DMS153 treated with DMSO at 0.1 percent for 48 hours (cell line): ENCODE data around the gene ENAH.
"Not testable (repeated sequence)": the region's sequence is repeated elsewhere in the genome, so short reads cannot be mapped to it uniquely, and the experiment has no call there.

Experiments
- DNase-seq: peaks from one replicate; lab custom pipeline; 2025; ENCODE audit not compliant: unreplicated experiment; lab: John Stamatoyannopoulos, UW

The ENAH gene

GRCh38 chr1:225652729-225653462 lies at the start of gene ENAH:
TSS of gene ENAH (minus strand) at chr1:225653123. CDS start at chr1:225652690, 433 bp downstream.
- DNase-seq, result peak; percentile 86

GRCh38 chr1:225700889-225701465 lies 48.1 kb upstream of the ENAH start:
- no peak for DNase-seq

DNA sequence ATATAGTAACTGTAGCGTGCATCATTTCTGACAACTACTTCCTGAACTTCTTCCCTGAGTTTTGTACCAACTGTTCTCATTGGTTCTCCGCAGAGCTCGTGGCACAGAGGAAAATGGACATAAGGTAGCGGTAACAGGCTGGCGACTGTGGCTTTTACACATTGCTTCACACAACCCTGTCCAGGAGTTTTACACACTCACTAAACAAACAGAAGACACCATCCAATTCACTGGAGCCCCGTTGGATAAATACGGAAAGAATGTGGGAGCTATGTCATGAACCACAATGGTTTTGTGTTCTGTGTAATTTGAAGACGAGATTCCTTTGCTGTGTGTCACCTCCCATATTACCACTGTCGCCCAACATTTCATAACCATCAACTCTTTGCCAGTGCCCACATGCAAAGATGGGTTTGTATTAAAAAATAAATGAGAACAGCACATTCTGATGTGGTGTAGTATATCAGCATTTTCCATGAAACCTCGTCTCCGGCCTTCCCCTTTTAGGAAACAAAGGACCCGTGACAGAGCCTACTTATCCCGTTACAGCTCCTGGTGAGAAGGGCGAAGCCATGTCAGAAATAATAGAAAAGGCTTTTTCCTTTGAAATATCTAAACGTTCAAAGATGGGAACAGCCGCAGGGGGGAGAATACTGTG lies 47.4 kb upstream of the ENAH start:
- DNase-seq, result no peak

DNA sequence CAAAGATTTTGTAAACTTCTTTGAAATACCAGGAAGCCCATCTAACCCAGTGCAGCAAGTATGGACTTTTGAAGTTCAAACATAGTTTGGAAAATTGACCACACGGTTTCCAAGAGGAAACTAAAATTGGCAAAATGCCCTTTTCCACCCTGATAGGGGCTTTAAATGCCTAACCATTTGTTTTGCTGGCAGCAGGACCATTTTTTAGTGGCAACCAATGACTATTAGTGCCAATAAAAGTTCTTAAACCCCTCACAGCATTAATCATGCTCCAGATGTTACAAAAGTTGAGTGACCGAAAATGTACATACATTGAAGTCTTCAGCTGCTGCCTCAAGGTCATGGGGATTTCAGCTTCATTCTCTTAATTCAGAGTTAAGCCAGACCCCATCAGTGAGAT lies 46.4 kb upstream of the ENAH start:
- DNase-seq, result no peak

- not testable (repeated sequence) for DNase-seq
Observed at GRCh38 chr1:225698194-225698593, 45.3 kb upstream of the ENAH start.

DNA sequence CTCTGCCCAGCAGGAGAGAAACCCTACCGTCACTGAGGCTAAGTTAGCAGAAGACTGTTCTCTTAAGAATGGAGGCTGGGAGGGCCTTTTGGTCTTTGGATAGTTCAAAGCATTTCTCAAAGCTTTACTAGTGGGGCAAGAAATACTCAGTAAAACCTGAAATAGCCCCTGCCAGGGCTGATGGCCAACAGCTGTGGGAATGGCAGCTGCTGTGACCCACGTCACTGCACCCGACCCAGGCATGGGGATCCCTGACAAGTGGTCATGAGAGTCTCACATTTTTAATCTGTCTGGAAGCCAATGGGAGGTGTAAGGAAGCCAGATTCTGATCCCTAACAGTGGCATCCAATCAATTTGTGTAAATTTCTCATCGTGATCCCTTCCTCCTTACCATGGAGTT lies 44.5 kb upstream of the ENAH start:
- no peak for DNase-seq

GRCh38 chr1:225695578-225696337 lies 42.8 kb upstream of the ENAH start:
- DNase-seq, result no peak

GRCh38 chr1:225694151-225694603 lies 41.3 kb upstream of the ENAH start:
- DNase-seq, result peak; percentile 97

- not testable (repeated sequence) for DNase-seq
Observed at GRCh38 chr1:225693697-225694096, 40.8 kb upstream of the ENAH start.

- no peak for DNase-seq
Observed at GRCh38 chr1:225693085-225693696, 40.3 kb upstream of the ENAH start.

GRCh38 chr1:225692517-225692879 lies 39.6 kb upstream of the ENAH start:
- DNase-seq, result no peak

DNA sequence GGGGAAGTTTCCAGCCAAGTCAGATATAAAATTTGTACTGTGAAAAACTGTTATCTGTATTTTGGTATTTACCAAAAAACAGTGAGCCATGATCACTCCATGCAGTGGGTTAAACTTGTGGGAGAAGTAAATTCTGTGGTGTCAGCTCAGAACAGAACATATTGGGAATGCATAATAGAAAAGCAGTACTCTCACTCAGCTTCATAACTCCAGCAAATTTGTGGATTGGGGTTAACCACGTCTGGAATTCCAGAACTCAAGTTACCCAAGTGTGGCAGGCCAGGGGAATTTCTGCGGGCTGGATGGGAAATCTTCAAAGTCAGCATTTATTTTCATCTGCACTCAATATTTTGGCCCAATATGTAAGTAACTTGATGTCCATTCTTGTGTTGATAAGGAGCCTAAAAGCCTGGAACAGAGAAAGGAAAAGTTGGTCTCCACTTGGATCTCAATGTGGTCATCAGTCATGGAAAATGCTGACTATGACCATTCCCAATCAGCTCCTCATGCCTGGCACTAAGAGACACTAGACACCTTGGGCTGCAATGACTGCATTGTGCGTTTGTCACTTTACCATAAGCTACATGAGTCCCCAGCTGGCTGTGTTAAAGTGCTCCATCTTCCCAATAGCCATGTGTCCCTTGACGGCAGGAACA lies 39.1 kb upstream of the ENAH start:
- no peak for DNase-seq

DNA sequence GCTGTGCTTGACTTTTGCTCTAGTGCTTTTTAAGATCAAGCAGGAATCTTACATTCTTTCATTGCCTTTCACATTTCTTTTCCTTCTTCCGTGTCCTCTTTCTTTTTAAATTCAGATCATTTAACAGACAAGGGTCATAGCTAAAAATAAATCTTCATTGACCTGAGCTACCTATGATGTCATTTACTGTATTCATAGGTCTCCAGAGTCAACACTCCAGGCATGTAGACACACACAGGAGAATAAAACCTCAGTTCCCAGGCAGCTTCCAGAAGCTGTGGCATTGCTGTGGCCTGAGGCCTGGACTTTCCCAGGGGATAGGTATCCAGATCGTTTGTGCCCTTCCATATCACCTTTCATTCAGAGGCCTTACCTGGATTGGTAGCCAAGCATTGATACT lies 38.5 kb upstream of the ENAH start:
- peak; percentile 74 for DNase-seq

GRCh38 chr1:225689882-225690459 lies 37.0 kb upstream of the ENAH start:
- no peak for DNase-seq

DNA sequence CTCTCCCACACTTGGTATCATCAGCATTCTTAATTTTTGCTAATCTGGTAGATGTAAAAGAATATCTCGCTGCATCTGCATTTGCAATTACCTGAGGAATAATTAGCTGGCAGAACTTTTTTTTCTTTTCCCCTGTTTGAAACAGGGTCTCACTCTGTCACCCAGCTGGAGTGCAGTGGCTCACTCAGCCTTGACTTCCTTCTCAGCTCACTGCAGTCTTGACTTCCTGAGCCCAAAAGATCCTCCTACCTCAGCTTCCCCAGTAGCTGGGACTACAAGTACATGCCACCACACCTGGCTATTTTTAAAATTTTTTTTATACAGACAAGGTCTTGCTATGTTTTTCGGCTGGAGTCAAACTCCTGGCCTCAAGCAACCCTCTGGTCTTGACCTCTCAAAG lies 35.4 kb upstream of the ENAH start:
- no peak for DNase-seq

DNA sequence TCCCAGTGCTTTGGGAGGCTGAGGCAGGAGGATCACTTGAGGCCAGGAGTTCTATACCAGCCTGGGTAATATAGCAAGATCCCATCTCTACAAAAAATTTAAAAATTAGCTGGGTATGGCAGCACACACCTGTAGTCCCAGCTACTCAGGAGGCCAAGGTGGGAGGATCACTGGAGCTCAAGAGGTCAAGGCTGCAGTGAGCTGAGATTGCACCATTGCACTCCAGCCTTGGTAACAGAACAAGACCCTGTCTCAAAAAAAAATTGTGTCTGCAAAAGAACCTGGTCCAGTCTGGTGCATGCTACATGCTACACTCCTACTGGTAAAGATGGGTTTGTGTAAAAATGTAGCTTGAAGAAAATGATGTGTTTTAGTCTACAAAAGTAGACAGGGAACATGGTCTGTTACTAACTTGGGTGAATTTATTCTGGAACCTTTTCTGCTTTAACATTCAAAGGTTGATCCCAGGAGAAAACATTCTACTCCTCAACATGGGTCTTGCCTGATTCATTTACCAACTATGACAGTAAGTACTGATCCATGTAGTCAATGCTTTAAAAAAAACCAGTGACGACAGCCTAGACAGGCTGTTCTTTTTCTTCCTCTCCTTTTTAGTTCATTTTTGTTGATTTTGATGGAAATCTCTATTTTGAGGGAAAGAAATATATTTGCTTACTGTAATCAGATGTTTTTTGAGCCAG lies 32.7 kb upstream of the ENAH start:
- no peak for DNase-seq

DNA sequence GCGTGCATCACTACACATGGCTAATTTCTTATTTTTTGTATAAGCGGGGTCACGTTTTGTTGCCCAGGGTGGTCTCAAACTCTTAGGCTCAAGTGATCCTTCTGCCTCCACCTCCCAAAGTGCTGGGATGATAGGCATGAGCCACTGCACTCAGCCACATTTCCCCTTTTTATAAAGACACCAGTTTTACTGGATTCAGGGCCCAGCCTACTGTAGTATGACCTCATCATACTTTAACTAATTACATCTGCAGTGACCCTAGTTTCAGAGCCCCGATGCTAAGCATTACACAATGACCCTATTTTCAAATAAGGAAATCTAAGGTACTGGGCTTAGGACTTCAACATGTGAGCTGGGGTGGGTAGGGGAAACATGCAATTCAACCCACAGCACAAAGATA lies 31.8 kb upstream of the ENAH start:
- no peak for DNase-seq

DNA sequence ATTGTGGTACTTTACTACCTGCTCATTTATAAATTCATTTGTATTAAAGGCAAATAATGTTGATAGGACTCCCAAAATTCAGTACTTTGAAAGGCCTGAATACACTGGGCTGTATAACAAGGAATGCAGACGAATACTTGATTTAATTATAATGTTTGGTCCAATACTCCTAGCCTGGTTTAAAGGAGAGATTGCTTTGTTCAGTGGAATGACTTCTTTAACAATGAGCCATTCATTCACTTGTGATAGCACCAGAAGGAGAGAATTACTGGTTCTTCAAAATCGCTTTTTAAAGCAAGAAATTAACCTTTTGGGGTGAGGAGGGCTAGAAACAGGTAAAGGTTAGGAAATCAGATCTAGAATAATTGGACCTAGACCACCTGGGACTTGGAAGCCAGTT lies 28.3 kb upstream of the ENAH start:
- DNase-seq, result no peak

GRCh38 chr1:225678545-225678944 lies 25.6 kb upstream of the ENAH start:
- no peak for DNase-seq
